MCF 10A (cell line): ENCODE results near the gene STYK1. TPM values are rescaled to one million over a fixed set of nuclear protein-coding genes. Genes with fewer than 3 reads are reported as not detected.

Experiments
- BruUV-seq: library from RNA; stranded (reverse); fragments of 400-500 nt; replicated peaks from 2 replicates; lab custom pipeline; 2021; lab: Mats Ljungman, UMichigan
- CTCF ChIA-PET: fragments of 300-600 bp; sonication (Branson Sonifier 250); formaldehyde crosslinking; extraction: SDS; loops from one replicate; lab custom pipeline; 2021; ENCODE audit warnings: antibody characterized with exemption, inconsistent platforms; lab: Yijun Ruan, JAX
- POLR2A ChIA-PET: fragments of 300-600, 350-650 bp; sonication (Branson Sonifier 250); formaldehyde crosslinking; extraction: SDS; loops from one replicate; lab custom pipeline; 2020; ENCODE audit warnings: antibody characterized with exemption, inconsistent platforms; lab: Yijun Ruan, JAX
- DNase-seq: peaks from one replicate; pipeline ENCODE4 v3.0.0-alpha.2; 2018; ENCODE audit not compliant: unreplicated experiment
- H3K27ac Mint-ChIP-seq: one replicate; pipeline ENCODE4 v1.8.0; 2022; ENCODE audit warnings: mild to moderate bottlenecking, low read depth, mixed read lengths; ENCODE audit not compliant: unreplicated experiment
- H3K27me3 Mint-ChIP-seq: one replicate; pipeline ENCODE4 v1.8.0; 2022; ENCODE audit warnings: mixed read lengths; ENCODE audit not compliant: insufficient read depth, unreplicated experiment
- H3K36me3 Mint-ChIP-seq: one replicate; pipeline ENCODE4 v1.8.0; 2022; ENCODE audit warnings: mild to moderate bottlenecking, moderate library complexity, mixed read lengths; ENCODE audit not compliant: insufficient read depth, unreplicated experiment
- H3K4me1 Mint-ChIP-seq: one replicate; pipeline ENCODE4 v1.8.0; 2022; ENCODE audit warnings: mixed read lengths; ENCODE audit not compliant: insufficient read depth, unreplicated experiment
- H3K4me3 Mint-ChIP-seq: one replicate; pipeline ENCODE4 v1.8.0; 2022; ENCODE audit warnings: mild to moderate bottlenecking, moderate library complexity, mixed read lengths; ENCODE audit not compliant: unreplicated experiment
- H3K9me3 Mint-ChIP-seq: one replicate; pipeline ENCODE4 v1.8.0; 2022; ENCODE audit warnings: mixed read lengths; ENCODE audit not compliant: unreplicated experiment
- intact Hi-C: fragments of 100-400 bp; cut with micrococcal nuclease; formaldehyde crosslinking; loops from 2 replicates; pipeline ENCODE4 v1.14.1; 2022
- total RNA-seq: library from RNA; stranded (reverse); gene quantifications from 2 replicates; pipeline ENCODE4 v1.2.3, GENCODE V29; 2022
- TF ChIP-seq, protein P1 (sequence below): fragments of 200-600 bp; IDR thresholded peaks from one replicate; pipeline ENCODE4 v1.8.0; 2022; ENCODE audit warnings: antibody characterized with exemption, mild to moderate bottlenecking; ENCODE audit not compliant: unreplicated experiment

The STYK1 gene
- total RNA-seq, 1 experiment from 2014 or later = 0.14 TPM

GRCh38 chr12:10641735-10642500 lies 31.9 kb downstream of the STYK1 start:
- peak; percentile 20 for DNase-seq
- Mint-ChIP-seq H3K4me1 (no peaks in the 10 kb centered on the region), H3K27ac (no peak overlapping the region), H3K27me3 (no peaks in the 10 kb centered on the region), H3K4me3 (no peak overlapping the region), H3K36me3 (no peaks in the 10 kb centered on the region), H3K9me3 (peaks cover 14% of the 10 kb centered on the region)
- TF ChIP-seq, protein P1, sequence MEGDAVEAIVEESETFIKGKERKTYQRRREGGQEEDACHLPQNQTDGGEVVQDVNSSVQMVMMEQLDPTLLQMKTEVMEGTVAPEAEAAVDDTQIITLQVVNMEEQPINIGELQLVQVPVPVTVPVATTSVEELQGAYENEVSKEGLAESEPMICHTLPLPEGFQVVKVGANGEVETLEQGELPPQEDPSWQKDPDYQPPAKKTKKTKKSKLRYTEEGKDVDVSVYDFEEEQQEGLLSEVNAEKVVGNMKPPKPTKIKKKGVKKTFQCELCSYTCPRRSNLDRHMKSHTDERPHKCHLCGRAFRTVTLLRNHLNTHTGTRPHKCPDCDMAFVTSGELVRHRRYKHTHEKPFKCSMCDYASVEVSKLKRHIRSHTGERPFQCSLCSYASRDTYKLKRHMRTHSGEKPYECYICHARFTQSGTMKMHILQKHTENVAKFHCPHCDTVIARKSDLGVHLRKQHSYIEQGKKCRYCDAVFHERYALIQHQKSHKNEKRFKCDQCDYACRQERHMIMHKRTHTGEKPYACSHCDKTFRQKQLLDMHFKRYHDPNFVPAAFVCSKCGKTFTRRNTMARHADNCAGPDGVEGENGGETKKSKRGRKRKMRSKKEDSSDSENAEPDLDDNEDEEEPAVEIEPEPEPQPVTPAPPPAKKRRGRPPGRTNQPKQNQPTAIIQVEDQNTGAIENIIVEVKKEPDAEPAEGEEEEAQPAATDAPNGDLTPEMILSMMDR = no peak
- POLR2A ChIA-PET = interaction anchor here (0.6 to 1.3 kb wide), 3 partner anchors 25 to 250 kb away, joined by 3 read pairs; no protein-coding TSS in a partner anchor
- intact Hi-C loops = no loop called here
- BruUV-seq = no TSS peak
- CTCF ChIA-PET = interaction anchor here (1.0 kb wide), 1 partner anchor 26 kb away, joined by 4 read pairs; no protein-coding TSS in a partner anchor

DNA sequence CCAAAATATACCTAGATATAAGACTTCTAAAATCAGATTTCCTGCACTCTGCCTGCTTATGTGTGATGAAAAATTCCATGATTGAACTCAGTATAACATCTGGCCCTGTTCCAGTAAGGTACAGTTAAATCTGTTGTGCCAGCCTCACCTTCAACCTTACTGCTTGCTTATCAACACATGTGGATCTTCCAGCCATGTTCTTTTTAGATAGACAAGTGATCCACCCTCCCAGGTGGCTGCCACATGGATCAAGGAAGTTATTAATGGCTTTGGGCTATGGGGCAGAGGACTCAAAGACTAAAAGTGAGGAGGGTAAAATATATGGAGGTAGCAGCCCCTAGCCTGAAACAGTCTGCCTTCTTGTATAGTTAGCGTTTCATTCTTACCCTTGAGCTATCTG lies 35.1 kb downstream of the STYK1 start:
- BruUV-seq = no TSS peak
- Mint-ChIP-seq H3K27ac (no peak overlapping the region), H3K9me3 (no peaks in the 10 kb centered on the region), H3K4me1 (peaks cover 8% of the 10 kb centered on the region), H3K4me3 (no peak overlapping the region), H3K36me3 (no peaks in the 10 kb centered on the region), H3K27me3 (no peaks in the 10 kb centered on the region)
- POLR2A ChIA-PET = interaction anchor here (0.6 to 0.7 kb wide), 3 partner anchors 24 to 67 kb away, joined by 3 read pairs; no protein-coding TSS in a partner anchor
- no peak for DNase-seq
- TF ChIP-seq, protein P1 = no peak
- CTCF ChIA-PET = no interaction called here
- intact Hi-C loops = no loop called here

GRCh38 chr12:10636611-10637010 lies 37.2 kb downstream of the STYK1 start:
- intact Hi-C loops = no loop called here
- Mint-ChIP-seq H3K4me1 (peaks cover 8% of the 10 kb centered on the region), H3K36me3 (peaks cover 10% of the 10 kb centered on the region), H3K27ac (no peak overlapping the region), H3K4me3 (no peak overlapping the region), H3K9me3 (no peaks in the 10 kb centered on the region), H3K27me3 (no peaks in the 10 kb centered on the region)
- BruUV-seq = no TSS peak
- CTCF ChIA-PET = interaction anchor here (0.5 to 0.7 kb wide), 2 partner anchors 592 to 996 kb away, joined by 3 read pairs; no protein-coding TSS in a partner anchor
- TF ChIP-seq, protein P1 = no peak
- no peak for DNase-seq
- POLR2A ChIA-PET = interaction anchor here (0.9 kb wide), 1 partner anchor 23 kb away, joined by 3 read pairs; the partner anchor contains the start of gene MAGOHB

DNA sequence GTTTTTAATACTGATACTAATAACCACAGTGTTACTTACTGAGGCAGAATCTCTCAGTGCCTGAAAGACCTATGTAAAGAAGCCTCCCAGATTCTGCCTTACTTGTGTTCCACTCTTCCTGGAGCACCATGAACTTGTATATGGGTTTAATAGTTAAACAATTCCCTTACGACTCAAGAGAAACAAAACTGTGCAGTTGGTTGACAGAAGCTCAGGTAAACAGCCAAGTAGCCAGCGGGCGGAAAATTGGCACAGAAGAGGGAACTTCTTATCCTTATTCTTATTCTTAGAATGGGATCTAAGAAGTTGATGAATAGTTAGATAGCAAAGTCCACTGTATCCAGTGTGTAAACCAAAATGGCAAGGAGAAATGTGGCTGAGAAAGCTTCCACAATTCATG lies 37.7 kb downstream of the STYK1 start:
- peaks cover 13% of the 10 kb centered on the region for H3K36me3 Mint-ChIP-seq
- no peak overlapping the region for H3K27ac Mint-ChIP-seq
- CTCF ChIA-PET = interaction anchor here (0.5 to 0.7 kb wide), 2 partner anchors 593 to 996 kb away, joined by 3 read pairs; no protein-coding TSS in a partner anchor
- no peaks in the 10 kb centered on the region for H3K27me3 Mint-ChIP-seq
- no TSS peak for BruUV-seq
- intact Hi-C loops = no loop called here
- TF ChIP-seq, protein P1 = no peak
- no peak overlapping the region for H3K4me3 Mint-ChIP-seq
- no peaks in the 10 kb centered on the region for H3K9me3 Mint-ChIP-seq
- peaks cover 8% of the 10 kb centered on the region for H3K4me1 Mint-ChIP-seq
- POLR2A ChIA-PET = interaction anchor here (0.9 kb wide), 1 partner anchor 22 kb away, joined by 3 read pairs; the partner anchor contains the start of gene MAGOHB
- no peak for DNase-seq
